Lung (tissue), 12 donors: ENCODE data around the gene TSPAN17. TPM values are rescaled to one million over a fixed set of nuclear protein-coding genes. Genes with fewer than 3 reads are reported as not detected.

Source experiments
- ATAC-seq: fragments of 200-7000 bp; cut with Tn5 transposase; one replicate; pipeline ENCODE4 v1.9.1; 2020; ENCODE audit warnings: moderate number of reproducible peaks; ENCODE audit not compliant: insufficient read depth, low FRiP score
- DNase-seq, 3 donors: peaks; one replicate each; pipeline ENCODE4 v3.0.0-alpha.2; 2013 to 2017
- H3K27ac ChIP-seq, 2 donors: one replicate each; pipeline ENCODE4 v1.5.1; 2013; ENCODE audit warnings: mild to moderate bottlenecking in 2 of 2, moderate library complexity in 2 of 2, control low read depth in 1 of 2, inconsistent platforms in 1 of 2, low read depth in 1 of 2, low read length in 1 of 2
- H3K27me3 ChIP-seq, 3 donors: one replicate each; pipeline ENCODE4 v1.5.1; 2013; ENCODE audit warnings: low read length in 2 of 3; ENCODE audit not compliant: control insufficient read depth in 3 of 3, insufficient read depth in 3 of 3
- H3K36me3 ChIP-seq, 4 donors: one replicate each; pipeline ENCODE4 v1.5.1; 2013; ENCODE audit warnings: low read length in 4 of 4, mild to moderate bottlenecking in 1 of 4, moderate library complexity in 1 of 4; ENCODE audit not compliant: control insufficient read depth in 4 of 4, insufficient read depth in 4 of 4
- H3K4me1 ChIP-seq, 5 donors: one replicate each; pipeline ENCODE4 v1.5.1; 2013; ENCODE audit warnings: low read length in 5 of 5, mild to moderate bottlenecking in 2 of 5, moderate library complexity in 1 of 5; ENCODE audit not compliant: control insufficient read depth in 5 of 5, insufficient read depth in 5 of 5
- H3K4me3 ChIP-seq: one replicate; pipeline ENCODE4 v1.5.1; 2013; ENCODE audit warnings: mild to moderate bottlenecking, control low read depth, moderate library complexity
- H3K9ac ChIP-seq, 2 donors: one replicate each; pipeline ENCODE4 v1.5.1; 2013; ENCODE audit warnings: low read length in 2 of 2, control low read depth in 1 of 2; ENCODE audit not compliant: insufficient read depth in 1 of 2
- H3K9me3 ChIP-seq, 4 donors: one replicate each; pipeline ENCODE4 v1.5.1; 2013; ENCODE audit warnings: low read length in 3 of 4, mild to moderate bottlenecking in 1 of 4, moderate library complexity in 1 of 4; ENCODE audit not compliant: control insufficient read depth in 4 of 4, insufficient read depth in 3 of 4
- WGBS, 2 donors: extraction: QIAGEN DNeasy Blood & Tissue Kit; methylation state at CpG; one replicate each; pipeline ENCODE4 v1.1.7; 2013; 5-methylcytosine and 5-hydroxymethylcytosine counted together
- polyA plus RNA-seq, 2 donors: library from polyadenylated mRNA; stranded (reverse); fragments of 200-250 nt; gene quantifications; one replicate each; pipeline ENCODE4 v1.2.1, GENCODE V29; 2013
- total RNA-seq, 2 donors: library from RNA; depleted of rRNA in 1 of 2; stranded (reverse); fragments of >200 nt in 1 of 2; gene quantifications; one replicate each; pipeline ENCODE4 v1.2.1, GENCODE V29; 2014 to 2021
- TF ChIP-seq, protein P1 (sequence below): IDR thresholded peaks from 2 replicates; pipeline ENCODE4 v1.5.1; 2012; ENCODE audit warnings: mild to moderate bottlenecking; ENCODE audit errors: control extremely low read depth, extremely low read depth
- donor health status: control.
- donor health status: control.
- donor health status: Bipolar disorder and iron deficiency.
- donor health status: healthy.
- donor health status: DM: yes; HTN: yes; CAD: no.

Gene TSPAN17
- total and polyA plus RNA-seq, 4 donors = 14.8 to 37.4 (median 27.8) TPM

DNA sequence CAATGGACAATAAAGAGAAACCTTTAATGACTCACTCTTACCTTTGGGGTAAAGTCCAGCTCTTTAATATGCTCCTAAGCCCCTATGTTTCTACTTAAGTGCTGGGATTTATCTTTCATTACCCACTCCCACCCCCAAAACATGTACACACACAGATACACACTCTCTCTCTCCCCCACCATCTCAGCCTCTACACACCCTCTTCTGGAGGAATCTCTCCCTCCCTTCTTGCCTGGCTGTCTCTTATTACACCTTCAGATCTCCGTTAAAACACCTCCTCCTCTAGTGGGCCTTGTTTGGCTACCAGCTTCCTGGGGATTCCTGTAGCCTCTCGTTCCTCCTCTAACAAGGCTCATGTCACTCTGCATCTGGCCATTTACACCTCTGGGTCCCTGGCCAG lies 44.2 kb upstream of the TSPAN17 start:
- 24 to 37% methylated on average over 2 of the region's 2 CpGs for WGBS, 2 donors
- Histone ChIP-seq H3K4me1 (peaks cover 0 to 9% (median 0%) of the 10 kb centered on the region in 5 donors), H3K36me3 (no peaks in the 10 kb centered on the region), H3K4me3 (no peak overlapping the region), H3K9ac (no peak overlapping the region), H3K27me3 (no peaks in the 10 kb centered on the region), H3K27ac (no peak overlapping the region), H3K9me3 (no peaks in the 10 kb centered on the region)
- TF ChIP-seq, protein P1, sequence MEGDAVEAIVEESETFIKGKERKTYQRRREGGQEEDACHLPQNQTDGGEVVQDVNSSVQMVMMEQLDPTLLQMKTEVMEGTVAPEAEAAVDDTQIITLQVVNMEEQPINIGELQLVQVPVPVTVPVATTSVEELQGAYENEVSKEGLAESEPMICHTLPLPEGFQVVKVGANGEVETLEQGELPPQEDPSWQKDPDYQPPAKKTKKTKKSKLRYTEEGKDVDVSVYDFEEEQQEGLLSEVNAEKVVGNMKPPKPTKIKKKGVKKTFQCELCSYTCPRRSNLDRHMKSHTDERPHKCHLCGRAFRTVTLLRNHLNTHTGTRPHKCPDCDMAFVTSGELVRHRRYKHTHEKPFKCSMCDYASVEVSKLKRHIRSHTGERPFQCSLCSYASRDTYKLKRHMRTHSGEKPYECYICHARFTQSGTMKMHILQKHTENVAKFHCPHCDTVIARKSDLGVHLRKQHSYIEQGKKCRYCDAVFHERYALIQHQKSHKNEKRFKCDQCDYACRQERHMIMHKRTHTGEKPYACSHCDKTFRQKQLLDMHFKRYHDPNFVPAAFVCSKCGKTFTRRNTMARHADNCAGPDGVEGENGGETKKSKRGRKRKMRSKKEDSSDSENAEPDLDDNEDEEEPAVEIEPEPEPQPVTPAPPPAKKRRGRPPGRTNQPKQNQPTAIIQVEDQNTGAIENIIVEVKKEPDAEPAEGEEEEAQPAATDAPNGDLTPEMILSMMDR = no peak
- DNase-seq (no peak), ATAC-seq (no peak)

DNA sequence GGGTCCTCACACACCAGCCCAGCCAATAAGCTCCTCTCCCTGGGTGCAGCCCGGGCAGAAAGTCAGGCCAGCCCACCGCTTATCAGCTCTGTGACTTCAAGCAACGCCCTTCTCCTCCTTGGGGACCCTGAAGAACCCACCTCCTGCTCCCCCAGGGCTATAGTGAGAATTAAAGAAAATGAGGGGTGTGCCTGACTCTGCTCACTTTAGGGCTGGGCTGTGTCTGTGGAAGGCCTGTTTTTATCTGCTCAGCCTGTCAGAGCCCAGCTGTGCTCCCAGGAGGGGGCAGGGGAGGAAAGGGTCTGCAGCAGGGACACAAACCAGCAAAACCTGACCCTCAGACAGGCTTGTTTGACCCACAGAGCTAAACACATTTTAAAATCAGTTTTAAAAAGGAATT lies 41.3 kb upstream of the TSPAN17 start:
- Histone ChIP-seq H3K4me3 (no peak overlapping the region), H3K9ac (no peak overlapping the region), H3K4me1 (peaks cover 0 to 13% (median 0%) of the 10 kb centered on the region in 5 donors), H3K27me3 (peaks cover 0 to 8% (median 4%) of the 10 kb centered on the region in 3 donors), H3K27ac (no peak overlapping the region), H3K9me3 (peaks cover 0 to 5% (median 0%) of the 10 kb centered on the region in 4 donors), H3K36me3 (no peaks in the 10 kb centered on the region)
- DNase-seq = peak in 1 of 3 donors; percentile 36
- TF ChIP-seq, protein P1 = no peak
- no peak for ATAC-seq
- 64 to 72% methylated on average over 2 to 3 of the region's 3 CpGs for WGBS, 2 donors

DNA sequence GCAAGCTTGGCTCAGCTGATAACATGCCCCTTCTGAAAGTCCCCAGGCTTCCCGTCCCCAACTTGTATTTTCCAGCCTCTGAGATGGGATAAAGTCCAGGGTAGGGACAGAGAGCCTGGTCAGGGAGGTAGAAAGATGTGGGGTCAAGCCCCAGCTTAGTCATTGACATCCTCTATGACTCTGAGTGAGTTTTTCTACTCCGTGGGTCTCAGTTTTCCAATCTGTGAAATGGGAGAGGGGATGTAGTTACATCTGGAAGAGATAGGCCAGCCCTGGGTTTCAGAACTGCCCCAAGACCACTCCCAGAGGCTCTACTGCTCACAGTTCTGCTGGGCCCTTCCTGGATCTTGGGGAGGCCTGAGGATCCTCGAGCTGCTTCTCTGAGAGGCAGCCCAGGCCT lies 40.4 kb upstream of the TSPAN17 start:
- peaks cover 0 to 8% (median 4%) of the 10 kb centered on the region in 3 donors for H3K27me3 ChIP-seq
- H3K4me1 ChIP-seq = peaks cover 0 to 13% (median 0%) of the 10 kb centered on the region in 5 donors
- TF ChIP-seq, protein P1 = no peak
- no peak overlapping the region for H3K27ac ChIP-seq
- ATAC-seq = no peak
- 87 to 91% methylated on average over 3 of the region's 3 CpGs for WGBS, 2 donors
- peaks cover 0 to 5% (median 0%) of the 10 kb centered on the region in 4 donors for H3K9me3 ChIP-seq
- H3K9ac ChIP-seq = no peak overlapping the region
- H3K36me3 ChIP-seq = no peaks in the 10 kb centered on the region
- no peak overlapping the region for H3K4me3 ChIP-seq
- DNase-seq = no peak

DNA sequence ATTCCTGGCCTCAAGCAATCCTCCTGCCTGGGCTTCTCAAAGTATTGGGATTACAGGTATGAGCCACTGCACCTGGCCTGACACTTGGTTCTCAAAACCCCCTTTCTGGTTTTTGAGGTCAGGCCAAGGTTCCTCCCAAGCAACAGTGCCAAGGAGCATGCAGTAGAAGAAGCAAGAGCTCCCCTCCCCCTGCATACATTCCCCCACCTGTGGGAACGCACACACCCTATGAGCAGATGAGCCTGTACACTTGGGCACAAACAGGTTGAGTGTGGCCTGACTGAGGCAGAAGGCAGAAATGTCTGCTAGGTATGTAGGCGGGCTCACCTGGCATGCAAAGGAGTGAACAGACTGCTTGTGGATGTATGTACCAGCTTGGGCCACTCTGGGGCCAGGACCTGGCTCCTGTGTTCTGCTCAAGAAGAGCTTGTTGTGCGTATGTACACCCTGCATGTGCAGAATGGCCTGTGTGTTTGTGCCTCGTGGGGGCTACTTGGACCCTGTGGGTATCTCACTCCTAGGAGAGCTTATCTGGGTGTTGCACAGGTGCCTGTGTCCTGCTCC lies 39.1 kb upstream of the TSPAN17 start:
- peaks cover 0 to 13% (median 0%) of the 10 kb centered on the region in 5 donors for H3K4me1 ChIP-seq
- H3K36me3 ChIP-seq = no peaks in the 10 kb centered on the region
- 91 to 93% methylated on average over 4 of the region's 4 CpGs for WGBS, 2 donors
- TF ChIP-seq, protein P1 = no peak
- ATAC-seq = no peak
- no peak overlapping the region for H3K9ac ChIP-seq
- H3K4me3 ChIP-seq = no peak overlapping the region
- H3K9me3 ChIP-seq = peaks cover 0 to 5% (median 0%) of the 10 kb centered on the region in 4 donors
- peaks cover 0 to 11% (median 4%) of the 10 kb centered on the region in 3 donors for H3K27me3 ChIP-seq
- no peak for DNase-seq
- no peak overlapping the region for H3K27ac ChIP-seq
